Measurements from ENCODE around the gene NRAP.

GRCh38 chr10:113621799-113622198 is 42.0 kb downstream of the NRAP start:
- no peak for TF ChIP-seq CTCF (IDR thresholded peaks at IDR 0.05)
- TF ChIP-seq POLR2A (IDR thresholded peaks at IDR 0.05): no peak
